HEK293 (cell line): ENCODE measurements around the gene CLASP1.

Experiments
- CTCF ChIA-PET: fragments of 350-600 bp; formaldehyde crosslinking; extraction: SDS; loops from one replicate; lab custom pipeline; 2021; ENCODE audit warnings: antibody characterized with exemption; lab: Yijun Ruan, JAX
- POLR2A ChIA-PET: fragments of 300-600 bp; formaldehyde crosslinking; extraction: SDS; loops from one replicate; lab custom pipeline; 2020; ENCODE audit warnings: antibody characterized with exemption, inconsistent platforms; lab: Yijun Ruan, JAX
- H3K27ac ChIP-seq: fragments of 200-500 bp; sonication (Bioruptor generic); 2 replicates; pipeline ENCODE4 v1.5.1; 2014; ENCODE audit warnings: low read depth, low read length, control low read depth, inconsistent platforms; ENCODE audit errors: extremely low read depth
- H3K36me3 ChIP-seq, 2 experiments: fragments of 200-500 bp in 1 of 2; sonication (Bioruptor generic) in 1 of 2; 1 replicate in 1 of 2; 2 replicates in 1 of 2; pipeline ENCODE4 v1.5.1; 2014 to 2017; ENCODE audit warnings: inconsistent platforms in 2 of 2, low read length in 2 of 2; ENCODE audit not compliant: control insufficient read depth in 2 of 2, insufficient read depth in 1 of 2
- H3K4me1 ChIP-seq: fragments of 200-500 bp; sonication (Bioruptor generic); 2 replicates; pipeline ENCODE4 v1.5.1; 2014; ENCODE audit warnings: mild to moderate bottlenecking, low read length, inconsistent platforms; ENCODE audit not compliant: control insufficient read depth, insufficient read depth
- H3K4me3 ChIP-seq: 2 replicates; pipeline ENCODE4 v1.5.1; 2011; ENCODE audit warnings: low read depth, mild to moderate bottlenecking, control low read depth, low read length, moderate library complexity
- H3K9me3 ChIP-seq: fragments of 200-500 bp; sonication (Bioruptor generic); 2 replicates; pipeline ENCODE4 v1.5.1; 2014; ENCODE audit warnings: low read depth, low read length, inconsistent platforms; ENCODE audit not compliant: control insufficient read depth, insufficient read depth
- GFI1B ChIP-seq: fragments of 450-650 bp; formaldehyde crosslinking; IDR thresholded peaks from 2 replicates; pipeline ENCODE4 v1.5.1; 2016; ENCODE audit warnings: missing biosample characterization, missing genetic modification characterization
- GLI4 ChIP-seq: fragments of 450-650 bp; formaldehyde crosslinking; IDR thresholded peaks from 2 replicates; pipeline ENCODE4 v1.5.1; 2016; ENCODE audit warnings: missing biosample characterization, missing genetic modification characterization
- GLIS1 ChIP-seq: fragments of 450-650 bp; formaldehyde crosslinking; IDR thresholded peaks from 2 replicates; pipeline ENCODE4 v1.5.1; 2016; ENCODE audit warnings: missing biosample characterization, missing genetic modification characterization
- HOXD13 ChIP-seq: sonication (generic); formaldehyde crosslinking; IDR thresholded peaks from 2 replicates; pipeline ENCODE4 v1.8.0; 2022; ENCODE audit warnings: missing genetic modification reagents, borderline replicate concordance
- KLF8 ChIP-seq: fragments of 450-650 bp; formaldehyde crosslinking; IDR thresholded peaks from 2 replicates; pipeline ENCODE4 v1.5.1; 2016; ENCODE audit warnings: missing biosample characterization, missing genetic modification characterization
- PATZ1 ChIP-seq: fragments of 450-650 bp; formaldehyde crosslinking; IDR thresholded peaks from 2 replicates; pipeline ENCODE4 v1.5.1; 2016; ENCODE audit warnings: missing biosample characterization, missing genetic modification characterization
- SETDB1 ChIP-seq: IDR thresholded peaks from one replicate; pipeline ENCODE4 v1.6.1; 2017; ENCODE audit warnings: mild to moderate bottlenecking, low read length, moderate library complexity, mixed read lengths; ENCODE audit not compliant: insufficient read length
- SP7 ChIP-seq: fragments of 450-650 bp; formaldehyde crosslinking; IDR thresholded peaks from 2 replicates; pipeline ENCODE4 v1.5.1; 2016; ENCODE audit warnings: missing biosample characterization, missing genetic modification characterization
- ZBTB21 ChIP-seq: fragments of 450-650 bp; formaldehyde crosslinking; IDR thresholded peaks from 2 replicates; pipeline ENCODE4 v1.5.1; 2017; ENCODE audit warnings: missing biosample characterization, missing genetic modification characterization
- ZFP69B ChIP-seq: fragments of 450-650 bp; formaldehyde crosslinking; IDR thresholded peaks from 2 replicates; pipeline ENCODE4 v1.5.1; 2016; ENCODE audit warnings: missing biosample characterization, missing genetic modification characterization
- ZNF23 ChIP-seq: fragments of 450-650 bp; formaldehyde crosslinking; IDR thresholded peaks from 2 replicates; pipeline ENCODE4 v1.5.1; 2016; ENCODE audit warnings: missing biosample characterization, missing genetic modification characterization, borderline replicate concordance
- ZNF26 ChIP-seq: fragments of 450-650 bp; formaldehyde crosslinking; IDR thresholded peaks from 2 replicates; pipeline ENCODE4 v1.5.1; 2016; ENCODE audit warnings: missing biosample characterization, missing genetic modification characterization
- ZNF37A ChIP-seq: fragments of 450-650 bp; IDR thresholded peaks from 2 replicates; pipeline ENCODE4 v1.5.1; 2018; ENCODE audit warnings: missing biosample characterization, missing genetic modification characterization
- ZNF394 ChIP-seq: fragments of 450-650 bp; formaldehyde crosslinking; IDR thresholded peaks from 2 replicates; pipeline ENCODE4 v1.5.1; 2016; ENCODE audit warnings: missing biosample characterization, missing genetic modification characterization, mild to moderate bottlenecking, moderate library complexity, borderline replicate concordance
- ZNF530 ChIP-seq: fragments of 450-650 bp; formaldehyde crosslinking; IDR thresholded peaks from 2 replicates; pipeline ENCODE4 v1.5.1; 2016; ENCODE audit warnings: low read depth, missing biosample characterization, missing genetic modification characterization
- ZNF561 ChIP-seq: fragments of 450-650 bp; IDR thresholded peaks from 2 replicates; pipeline ENCODE4 v1.5.1; 2018; ENCODE audit warnings: missing biosample characterization, missing genetic modification characterization, borderline replicate concordance
- ZNF629 ChIP-seq: fragments of 450-650 bp; formaldehyde crosslinking; IDR thresholded peaks from 2 replicates; pipeline ENCODE4 v1.5.1; 2017; ENCODE audit warnings: missing biosample characterization, missing genetic modification characterization
- ZNF747 ChIP-seq: fragments of 450-650 bp; formaldehyde crosslinking; IDR thresholded peaks from 2 replicates; pipeline ENCODE4 v1.5.1; 2016; ENCODE audit warnings: missing biosample characterization, missing genetic modification characterization
- ZSCAN16 ChIP-seq: fragments of 450-650 bp; formaldehyde crosslinking; IDR thresholded peaks from 2 replicates; pipeline ENCODE4 v1.5.1; 2016; ENCODE audit warnings: missing biosample characterization, missing genetic modification characterization
- TF ChIP-seq, protein P1 (sequence below): fragments of 450-650 bp; formaldehyde crosslinking; IDR thresholded peaks from 2 replicates; pipeline ENCODE4 v1.5.1; 2016; ENCODE audit warnings: missing biosample characterization, missing genetic modification characterization
- TF ChIP-seq, protein P2 (sequence below): fragments of 450-650 bp; formaldehyde crosslinking; IDR thresholded peaks from 2 replicates; pipeline ENCODE4 v1.5.1; 2016; ENCODE audit warnings: missing biosample characterization, missing genetic modification characterization, low read depth

Gene CLASP1

DNA sequence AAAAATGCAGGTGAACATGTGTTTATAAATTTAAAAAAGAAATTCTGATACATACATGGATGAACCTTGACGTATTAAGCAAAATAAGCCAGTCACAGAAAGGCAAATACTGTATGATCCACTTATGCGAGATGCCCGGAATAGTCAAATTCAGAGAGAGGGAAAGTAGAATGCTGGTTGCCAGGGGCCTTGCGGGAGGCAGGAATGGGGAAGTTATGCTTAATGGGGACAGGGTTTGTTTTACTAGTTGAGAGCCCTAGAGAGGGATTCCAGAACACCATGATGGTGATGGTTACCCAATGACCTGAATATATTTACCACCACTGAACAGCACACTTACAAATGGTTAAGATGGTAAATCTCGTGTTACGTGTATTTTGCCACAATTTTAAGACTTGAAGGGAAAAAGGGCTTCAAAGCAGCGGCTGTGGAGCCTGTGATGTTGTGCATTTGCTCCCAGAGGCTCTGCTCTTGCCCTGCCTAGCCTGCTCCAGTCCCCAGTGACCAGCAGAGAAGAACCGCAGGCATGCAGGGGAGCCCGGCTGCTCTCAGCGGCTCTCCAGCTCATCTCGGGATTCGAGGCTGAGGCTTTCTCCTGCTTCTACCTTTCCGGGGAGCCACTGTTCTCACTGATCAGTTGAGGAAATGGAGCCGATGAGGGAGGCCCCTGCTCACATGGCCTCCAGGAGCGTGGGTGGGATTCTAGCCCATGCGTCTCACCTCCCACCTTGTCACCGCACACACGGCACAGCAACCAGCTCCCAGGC lies 312.6 kb downstream of the CLASP1 start:
- ChIA-PET POLR2A (interaction anchor here (1.0 kb wide), 1 partner anchor 314 kb away, joined by 3 read pairs; no protein-coding TSS in a partner anchor), CTCF (interaction anchor here (0.6 to 2.1 kb wide), 8 partner anchors 19 to 265 kb away, joined by 3 to 11 read pairs (median 4); no protein-coding TSS in a partner anchor)
- peaks cover 3 to 36% of the 10 kb centered on the region in 2 experiments; a peak in 2 of 3 replicates for H3K36me3 ChIP-seq
- no peaks in the 10 kb centered on the region for H3K9me3 ChIP-seq
- no peak for TF ChIP-seq ZNF561
- TF ChIP-seq ZSCAN16: no peak
- no peak for TF ChIP-seq GFI1B (tag by site-specific recombination)
- TF ChIP-seq ZBTB21 (tag by site-specific recombination): no peak
- no peak for TF ChIP-seq HOXD13
- no peak for TF ChIP-seq ZNF747 (tag by site-specific recombination)
- TF ChIP-seq KLF8 (tag by site-specific recombination): no peak
- no peak for TF ChIP-seq ZNF530 (tag by site-specific recombination)
- TF ChIP-seq ZNF37A (tag by site-specific recombination): no peak
- TF ChIP-seq, protein P1, sequence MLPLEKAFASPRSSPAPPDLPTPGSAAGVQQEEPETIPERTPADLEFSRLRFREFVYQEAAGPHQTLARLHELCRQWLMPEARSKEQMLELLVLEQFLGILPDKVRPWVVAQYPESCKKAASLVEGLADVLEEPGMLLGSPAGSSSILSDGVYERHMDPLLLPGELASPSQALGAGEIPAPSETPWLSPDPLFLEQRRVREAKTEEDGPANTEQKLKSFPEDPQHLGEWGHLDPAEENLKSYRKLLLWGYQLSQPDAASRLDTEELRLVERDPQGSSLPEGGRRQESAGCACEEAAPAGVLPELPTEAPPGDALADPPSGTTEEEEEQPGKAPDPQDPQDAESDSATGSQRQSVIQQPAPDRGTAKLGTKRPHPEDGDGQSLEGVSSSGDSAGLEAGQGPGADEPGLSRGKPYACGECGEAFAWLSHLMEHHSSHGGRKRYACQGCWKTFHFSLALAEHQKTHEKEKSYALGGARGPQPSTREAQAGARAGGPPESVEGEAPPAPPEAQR: no peak
- no peak for TF ChIP-seq PATZ1 (tag by site-specific recombination)
- TF ChIP-seq, all 188 proteins: peak for 0
- Histone ChIP-seq H3K4me1 (no peaks in the 10 kb centered on the region), H3K27ac (no peak overlapping the region), H3K4me3 (no peak overlapping the region)

- POLR2A ChIA-PET: interaction anchor here (1.0 kb wide), 1 partner anchor 315 kb away, joined by 3 read pairs; no protein-coding TSS in a partner anchor
- Histone ChIP-seq H3K36me3 (peaks cover 3 to 26% of the 10 kb centered on the region in 2 experiments; a peak in 2 of 3 replicates), H3K4me3 (no peak overlapping the region), H3K4me1 (no peaks in the 10 kb centered on the region), H3K27ac (no peak overlapping the region)
- TF ChIP-seq ZNF394 (peak; percentile 74), ZNF26 (tag by site-specific recombination) (no peak), ZNF629 (tag by site-specific recombination) (peak; percentile 65), KLF8 (tag by site-specific recombination) (0 out of 2 replicates have a peak, but pooled peaks have one; percentile 16), GLIS1 (tag by site-specific recombination) (peak; percentile 79), SP7 (tag by site-specific recombination) (0 out of 2 replicates have a peak, but pooled peaks have one; percentile 30), ZFP69B (tag by site-specific recombination) (no peak), ZNF23 (no peak), GLI4 (no peak), SETDB1 (no peak)
- TF ChIP-seq, protein P2, sequence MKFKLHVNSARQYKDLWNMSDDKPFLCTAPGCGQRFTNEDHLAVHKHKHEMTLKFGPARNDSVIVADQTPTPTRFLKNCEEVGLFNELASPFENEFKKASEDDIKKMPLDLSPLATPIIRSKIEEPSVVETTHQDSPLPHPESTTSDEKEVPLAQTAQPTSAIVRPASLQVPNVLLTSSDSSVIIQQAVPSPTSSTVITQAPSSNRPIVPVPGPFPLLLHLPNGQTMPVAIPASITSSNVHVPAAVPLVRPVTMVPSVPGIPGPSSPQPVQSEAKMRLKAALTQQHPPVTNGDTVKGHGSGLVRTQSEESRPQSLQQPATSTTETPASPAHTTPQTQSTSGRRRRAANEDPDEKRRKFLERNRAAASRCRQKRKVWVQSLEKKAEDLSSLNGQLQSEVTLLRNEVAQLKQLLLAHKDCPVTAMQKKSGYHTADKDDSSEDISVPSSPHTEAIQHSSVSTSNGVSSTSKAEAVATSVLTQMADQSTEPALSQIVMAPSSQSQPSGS (tag by site-specific recombination): peak; percentile 66
- TF ChIP-seq, all 188 proteins: peak for 6
- CTCF ChIA-PET: interaction anchor here (0.6 to 1.5 kb wide), 7 partner anchors 24 to 264 kb away, joined by 3 to 5 read pairs (median 3); no protein-coding TSS in a partner anchor
- H3K9me3 ChIP-seq: no peaks in the 10 kb centered on the region
Observed at GRCh38 chr2:121335294-121336290, 313.7 kb downstream of the CLASP1 start.
